H1 (cell line): Measurements from ENCODE around the gene KDM2A. TPM values are rescaled to one million over a fixed set of nuclear protein-coding genes. Genes with fewer than 3 reads are reported as not detected.

Source experiments
- CTCF ChIA-PET: fragments of 300-600 bp; sonication (Branson Sonifier 250); formaldehyde crosslinking; loops from one replicate; lab custom pipeline; 2021; ENCODE audit not compliant: partially characterized antibody; lab: Charles Lee
- POLR2A ChIA-PET: fragments of 300-600 bp; sonication (Branson Sonifier 250); formaldehyde crosslinking; loops from one replicate; lab custom pipeline; 2021; ENCODE audit warnings: inconsistent platforms; ENCODE audit not compliant: partially characterized antibody; lab: Charles Lee
- DNase-seq, 2 experiments: peaks; one replicate each; pipeline versions ENCODE4 v3.0.0 to v3.0.0-alpha.2; 2010 to 2022; ENCODE audit warnings: low spot score in 2 of 2, low read depth in 1 of 2, mixed read lengths in 1 of 2
- FAIRE-seq: peaks from 2 replicates; lab custom pipeline; 2011; peaks lifted over from hg19 to GRCh38; lab: Jason Lieb, UNC
- H2AFZ ChIP-seq: 2 replicates; pipeline ENCODE4 v1.8.1; 2012; ENCODE audit warnings: low read length, inconsistent platforms
- H2AK5ac ChIP-seq: 2 replicates; pipeline ENCODE4 v1.6.1; 2013; ENCODE audit warnings: low read depth, low read length
- H2BK120ac ChIP-seq: replicated peaks from 2 replicates; pipeline ENCODE3; 2013; ENCODE audit warnings: low read depth, low read length, inconsistent platforms
- H2BK12ac ChIP-seq: 2 replicates; pipeline ENCODE4 v1.6.1; 2013; ENCODE audit warnings: low read depth, low read length
- H2BK15ac ChIP-seq: 2 replicates; pipeline ENCODE4 v1.6.1; 2013; ENCODE audit warnings: low read length
- H2BK20ac ChIP-seq: 2 replicates; pipeline ENCODE4 v1.6.1; 2013; ENCODE audit warnings: low read length
- H2BK5ac ChIP-seq: 2 replicates; pipeline ENCODE4 v1.6.1; 2013; ENCODE audit warnings: low read depth, low read length
- H3K14ac ChIP-seq: 2 replicates; pipeline ENCODE4 v1.6.1; 2013; ENCODE audit warnings: inconsistent platforms; ENCODE audit not compliant: insufficient read length
- H3K18ac ChIP-seq: 2 replicates; pipeline ENCODE4 v1.6.1; 2013; ENCODE audit warnings: low read length; ENCODE audit errors: extremely low read depth
- H3K23ac ChIP-seq: 2 replicates; pipeline ENCODE4 v1.6.1; 2013; ENCODE audit warnings: inconsistent platforms; ENCODE audit not compliant: insufficient read length
- H3K23me2 ChIP-seq: 2 replicates; pipeline ENCODE4 v1.6.1; 2013; ENCODE audit warnings: low read depth, low read length
- H3K27ac ChIP-seq: 2 replicates; pipeline ENCODE4 v1.6.1; 2011; ENCODE audit warnings: low read depth, low read length, inconsistent platforms
- H3K27me3 ChIP-seq, 4 experiments: replicated peaks in 1 of 4; 1 replicate in 1 of 4; 2 replicates in 3 of 4; pipeline versions ENCODE4 v1.6.1 to v1.8.1; 2011 to 2013; ENCODE audit warnings: low read length in 3 of 4, mild to moderate bottlenecking in 3 of 4, inconsistent platforms in 2 of 4, mixed read lengths in 2 of 4, moderate library complexity in 1 of 4; ENCODE audit not compliant: control insufficient read depth in 3 of 4, insufficient read depth in 3 of 4; ENCODE audit errors: extremely low read depth in 1 of 4
- H3K36me3 ChIP-seq, 4 experiments: 2 replicates each; pipeline versions ENCODE4 v1.6.1 to v1.8.1; 2011 to 2013; ENCODE audit warnings: mild to moderate bottlenecking in 4 of 4, low read length in 3 of 4, moderate library complexity in 2 of 4, control low read depth in 1 of 4, inconsistent platforms in 1 of 4; ENCODE audit not compliant: insufficient read depth in 4 of 4, control insufficient read depth in 2 of 4
- H3K4ac ChIP-seq: replicated peaks from 2 replicates; pipeline ENCODE3; 2013; ENCODE audit warnings: low read length, low read depth, mixed read lengths, inconsistent platforms; ENCODE audit not compliant: insufficient read length
- H3K4me1 ChIP-seq, 4 experiments: replicated peaks in 1 of 4; 1 replicate in 1 of 4; 2 replicates in 3 of 4; pipeline versions ENCODE4 v1.6.1 to v1.8.1; 2011 to 2013; ENCODE audit warnings: low read length in 3 of 4, inconsistent platforms in 2 of 4, mixed read lengths in 1 of 4; ENCODE audit not compliant: insufficient read depth in 4 of 4, control insufficient read depth in 3 of 4
- H3K4me2 ChIP-seq, 2 experiments: 2 replicates each; pipeline versions ENCODE4 v1.6.1 to v1.8.1; 2011 to 2013; ENCODE audit warnings: low read depth in 2 of 2, low read length in 2 of 2, control low read depth in 1 of 2, inconsistent platforms in 1 of 2, mild to moderate bottlenecking in 1 of 2; ENCODE audit not compliant: insufficient read depth in 1 of 2
- H3K4me3 ChIP-seq, 4 experiments: fragments of 200-600, 300-600 bp in 1 of 4; sonication (generic), shearing (Covaris generic), sonication (Bioruptor Twin) in 1 of 4; 2 replicates each; pipeline versions ENCODE4 v1.5.1 to v1.8.1; 2011 to 2016; ENCODE audit warnings: low read length in 4 of 4, low read depth in 3 of 4, control low read depth in 2 of 4, inconsistent platforms in 2 of 4, mild to moderate bottlenecking in 2 of 4, mixed read lengths in 1 of 4, moderate library complexity in 1 of 4; ENCODE audit not compliant: insufficient read depth in 2 of 4; ENCODE audit errors: extremely low read depth in 1 of 4
- H3K56ac ChIP-seq: replicated peaks from 2 replicates; pipeline ENCODE3; 2013; ENCODE audit warnings: low read depth, mild to moderate bottlenecking, mixed read lengths, low read length, inconsistent platforms; ENCODE audit not compliant: insufficient read length
- H3K79me1 ChIP-seq: 2 replicates; pipeline ENCODE4 v1.6.1; 2013; ENCODE audit warnings: low read depth, low read length, control low read depth
- H3K79me2 ChIP-seq, 2 experiments: 2 replicates each; pipeline versions ENCODE4 v1.6.1 to v1.8.1; 2012 to 2013; ENCODE audit warnings: low read length in 2 of 2, mild to moderate bottlenecking in 2 of 2, inconsistent platforms in 1 of 2; ENCODE audit not compliant: insufficient read depth in 2 of 2, control insufficient read depth in 1 of 2
- H3K9ac ChIP-seq, 4 experiments: replicated peaks in 1 of 4; 1 replicate in 1 of 4; 2 replicates in 3 of 4; pipeline versions ENCODE4 v1.6.1 to v1.8.1; 2011 to 2013; ENCODE audit warnings: low read depth in 3 of 4, low read length in 3 of 4, control low read depth in 2 of 4, mild to moderate bottlenecking in 2 of 4, moderate library complexity in 2 of 4, inconsistent platforms in 1 of 4; ENCODE audit errors: extremely low read depth in 1 of 4
- H3K9me3 ChIP-seq, 2 experiments: 2 replicates each; pipeline versions ENCODE4 v1.6.1 to v1.8.1; 2012 to 2013; ENCODE audit warnings: mild to moderate bottlenecking in 2 of 2, moderate library complexity in 2 of 2, control low read depth in 1 of 2, inconsistent platforms in 1 of 2, low read depth in 1 of 2, low read length in 1 of 2, mixed read lengths in 1 of 2; ENCODE audit not compliant: insufficient read depth in 2 of 2
- H4K20me1 ChIP-seq, 2 experiments: replicated peaks in 1 of 2; 2 replicates each; pipeline versions ENCODE3 to v1.8.1; 2011 to 2013; ENCODE audit warnings: inconsistent platforms in 2 of 2, low read length in 2 of 2, mild to moderate bottlenecking in 1 of 2; ENCODE audit not compliant: insufficient read depth in 2 of 2, control insufficient read depth in 1 of 2
- H4K5ac ChIP-seq: 2 replicates; pipeline ENCODE4 v1.6.1; 2013; ENCODE audit warnings: low read length, low read depth, mixed read lengths, inconsistent platforms; ENCODE audit not compliant: insufficient read length
- H4K8ac ChIP-seq: 2 replicates; pipeline ENCODE4 v1.8.0; 2013; ENCODE audit warnings: mild to moderate bottlenecking, moderate library complexity, low read length, inconsistent platforms; ENCODE audit not compliant: insufficient read depth; ENCODE audit errors: extremely low read depth
- H4K91ac ChIP-seq: replicated peaks from 2 replicates; pipeline ENCODE3; 2013; ENCODE audit warnings: low read length, mixed read lengths, inconsistent platforms; ENCODE audit not compliant: insufficient read length
- CREB1 ChIP-seq: IDR thresholded peaks from 2 replicates; pipeline ENCODE4 v1.6.1; 2012; ENCODE audit warnings: inconsistent platforms
- RFX5 ChIP-seq: IDR thresholded peaks from 2 replicates; pipeline ENCODE4 v1.6.1; 2011; ENCODE audit warnings: low read depth, low read length, improper control_type of control experiment, borderline replicate concordance
- YY1 ChIP-seq: IDR thresholded peaks from 2 replicates; pipeline ENCODE4 v1.6.1; 2011; ENCODE audit warnings: low read depth, mild to moderate bottlenecking, low read length
- WGBS, 2 experiments: shearing (Covaris generic) in 1 of 2; methylation state at CpG; one replicate each; pipeline versions ENCODE4 v1.1.6 to v1.1.7; 2013 to 2015; ENCODE audit warnings: low lambda C conversion rate in 2 of 2, mixed read lengths in 2 of 2, inconsistent platforms in 1 of 2, low coverage in 1 of 2, missing lambda C conversion rate in 1 of 2; ENCODE audit not compliant: insufficient replicate concordance in 2 of 2, insufficient coverage in 1 of 2, insufficient read length in 1 of 2; ENCODE audit errors: extremely low coverage in 1 of 2, missing lambda C conversion rate in 1 of 2; 5-methylcytosine and 5-hydroxymethylcytosine counted together
- polyA plus RNA-seq, 7 experiments: library from polyadenylated mRNA; depleted of rRNA in 3 of 7; stranded (reverse) in 5 of 7; unstranded in 2 of 7; fragments of >200 nt in 5 of 7; fragments of 200-250 nt in 2 of 7; gene quantifications; 1 replicate in 5 of 7; 2 replicates in 1 of 7; 4 replicates in 1 of 7; pipeline versions ENCODE4 v1.2.1 to v1.2.3, GENCODE V29; 2011 to 2013; ENCODE audit warnings: missing spikeins in 2 of 7, mixed read lengths in 2 of 7
- total RNA-seq: library from RNA; stranded (reverse); fragmentation: NEBNext Ultra II Directional; extraction: Animal tissue kit (Norgen Biotek cat#: 25700); gene quantifications from 2 replicates; pipeline ENCODE4 v1.2.1, GENCODE V29; 2021

KDM2A gene
- total and polyA plus RNA-seq, 2 of the 8 experiments (the other 6 are each of a cell fraction or from before 2014, with no cell fraction given), result 55.4 to 66.2 TPM

DNA sequence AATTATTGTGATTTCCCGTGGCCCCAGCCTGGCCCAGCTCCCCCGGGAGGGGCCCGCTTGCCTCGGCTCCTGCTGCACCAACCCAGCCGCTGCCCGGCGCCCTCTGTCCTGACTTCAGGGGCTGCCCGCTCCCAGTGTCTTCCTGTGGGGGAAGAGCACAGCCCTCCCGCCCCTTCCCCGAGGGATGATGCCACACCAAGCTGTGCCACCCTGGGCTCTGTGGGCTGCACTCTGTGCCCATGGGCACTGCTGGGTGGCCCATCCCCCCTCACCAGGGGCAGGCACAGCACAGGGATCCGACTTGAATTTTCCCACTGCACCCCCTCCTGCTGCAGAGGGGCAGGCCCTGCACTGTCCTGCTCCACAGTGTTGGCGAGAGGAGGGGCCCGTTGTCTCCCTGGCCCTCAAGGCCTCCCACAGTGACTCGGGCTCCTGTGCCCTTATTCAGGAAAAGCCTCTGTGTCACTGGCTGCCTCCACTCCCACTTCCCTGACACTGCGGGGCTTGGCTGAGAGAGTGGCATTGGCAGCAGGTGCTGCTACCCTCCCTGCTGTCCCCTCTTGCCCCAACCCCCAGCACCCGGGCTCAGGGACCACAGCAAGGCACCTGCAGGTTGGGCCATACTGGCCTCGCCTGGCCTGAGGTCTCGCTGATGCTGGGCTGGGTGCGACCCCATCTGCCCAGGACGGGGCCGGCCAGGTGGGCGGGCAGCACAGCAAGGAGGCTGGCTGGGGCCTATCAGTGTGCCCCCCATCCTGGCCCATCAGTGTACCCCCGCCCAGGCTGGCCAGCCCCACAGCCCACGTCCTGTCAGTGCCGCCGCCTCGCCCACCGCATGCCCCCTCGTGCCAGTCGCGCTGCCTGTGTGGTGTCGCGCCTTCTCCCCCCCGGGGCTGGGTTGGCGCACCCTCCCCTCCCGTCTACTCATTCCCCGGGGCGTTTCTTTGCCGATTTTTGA lies 166.8 kb downstream of the KDM2A start:
- H3K23me2 ChIP-seq, result peaks cover 7% of the 10 kb centered on the region; the same call in 1 of the 2 replicates
- H3K27ac ChIP-seq, result no peak overlapping the region
- no peak overlapping the region for H2BK120ac ChIP-seq
- peaks cover 0 to 4% of the 10 kb centered on the region in 2 experiments for H4K20me1 ChIP-seq
- no peak overlapping the region for H4K91ac ChIP-seq
- H2AFZ ChIP-seq, result no peak overlapping the region
- H3K4ac ChIP-seq, result no peak overlapping the region
- no peak overlapping the region for H2BK15ac ChIP-seq
- CTCF ChIA-PET, result interaction anchor here (0.6 to 5.9 kb wide), 7 partner anchors 7 to 430 kb away, joined by 3 to 47 read pairs (median 4); partner anchors contain the start of gene SSH3
- H3K4me3 ChIP-seq, result no peak overlapping the region
- DNase-seq (no peak), FAIRE-seq (no peak)
- H3K79me1 ChIP-seq, result no peaks in the 10 kb centered on the region; the same call in 1 of the 2 replicates
- no peak overlapping the region for H3K23ac ChIP-seq
- 96% methylated on average over 22 of the region's 39 CpGs; no CpG with 5 or more reads in 1 of the 2 experiments for WGBS, 2 experiments
- no peak overlapping the region for H2BK20ac ChIP-seq
- no peak for TF ChIP-seq CREB1
- TF ChIP-seq RFX5, result no peak
- no peak for TF ChIP-seq YY1
- TF ChIP-seq, all 59 proteins: peak for 0
- H2BK5ac ChIP-seq, result no peak overlapping the region
- H3K27me3 ChIP-seq, result no peaks in the 10 kb centered on the region
- no peak overlapping the region; the same call in 1 of the 2 replicates for H4K8ac ChIP-seq
- H4K5ac ChIP-seq, result no peak overlapping the region
- H3K4me1 ChIP-seq, result peaks cover 0 to 18% (median 11%) of the 10 kb centered on the region in 4 experiments; a peak in 6 of 7 replicates
- H3K79me2 ChIP-seq, result no peaks in the 10 kb centered on the region; a peak in 1 of 4 replicates
- no peak overlapping the region for H3K56ac ChIP-seq
- H3K18ac ChIP-seq, result no peak overlapping the region
- no peak overlapping the region for H3K9ac ChIP-seq
- H2BK12ac ChIP-seq, result no peak overlapping the region
- H3K9me3 ChIP-seq, result no peaks in the 10 kb centered on the region
- POLR2A ChIA-PET, result interaction anchor here (0.7 to 7.9 kb wide), 5 partner anchors 8 to 245 kb away, joined by 3 to 106 read pairs (median 4); partner anchors contain the start of genes GRK2 and SSH3
- no peak overlapping the region for H2AK5ac ChIP-seq
- H3K4me2 ChIP-seq, result no peak overlapping the region
- peaks cover 8 to 42% (median 22%) of the 10 kb centered on the region in 4 experiments for H3K36me3 ChIP-seq
- no peak overlapping the region for H3K14ac ChIP-seq
